Colonic mucosa (tissue), 4 donors: Measurements from ENCODE around the gene COG1. TPM values are rescaled to one million over a fixed set of nuclear protein-coding genes. Genes with fewer than 3 reads are reported as not detected.
"Not testable (repeated sequence)": the region's sequence is repeated elsewhere in the genome, so short reads cannot be mapped to it uniquely, and the experiment has no call there.

Source experiments
- DNase-seq: peaks from one replicate; pipeline ENCODE4 v3.0.0-alpha.2; 2020
- H3K27ac ChIP-seq: fragments of 200-600 bp; one replicate; pipeline ENCODE4 v1.8.0; 2021
- H3K27me3 ChIP-seq: fragments of 200-600 bp; one replicate; pipeline ENCODE4 v1.8.0; 2021
- H3K36me3 ChIP-seq: fragments of 200-600 bp; one replicate; pipeline ENCODE4 v1.8.0; 2021
- H3K4me1 ChIP-seq: fragments of 200-600 bp; one replicate; pipeline ENCODE4 v1.8.0; 2021; ENCODE audit warnings: mild to moderate bottlenecking
- H3K4me3 ChIP-seq: fragments of 200-600 bp; one replicate; pipeline ENCODE4 v1.8.0; 2021
- H3K9ac ChIP-seq, 2 donors: one replicate each; pipeline ENCODE4 v1.7.0; 2013; ENCODE audit warnings: control low read depth in 2 of 2, low read depth in 2 of 2, low read length in 2 of 2
- H3K9me3 ChIP-seq: fragments of 200-600 bp; one replicate; pipeline ENCODE4 v1.8.0; 2021
- intact Hi-C: fragments of 100-400 bp; cut with DNase I; formaldehyde crosslinking; loops from one replicate; pipeline ENCODE4 v1.14.1; 2022
- total RNA-seq, 2 donors: library from RNA; stranded (reverse); fragmentation: NEBNext Ultra II Directional in 1 of 2; extraction: Animal tissue kit (Norgen Biotek cat#: 25700) in 1 of 2; gene quantifications; one replicate each; pipeline ENCODE4 v1.2.1, GENCODE V29; 2021
- TF ChIP-seq, protein P1 (sequence below): fragments of 200-600 bp; IDR thresholded peaks from one replicate; pipeline ENCODE4 v1.8.0; 2022; ENCODE audit warnings: antibody characterized with exemption, mild to moderate bottlenecking
- donor health status: healthy.
- donor health status: DM: no; HTN: no; CAD: no.
- donor health status: DM: no; HTN: no; CAD: no.

Gene COG1, protein sequence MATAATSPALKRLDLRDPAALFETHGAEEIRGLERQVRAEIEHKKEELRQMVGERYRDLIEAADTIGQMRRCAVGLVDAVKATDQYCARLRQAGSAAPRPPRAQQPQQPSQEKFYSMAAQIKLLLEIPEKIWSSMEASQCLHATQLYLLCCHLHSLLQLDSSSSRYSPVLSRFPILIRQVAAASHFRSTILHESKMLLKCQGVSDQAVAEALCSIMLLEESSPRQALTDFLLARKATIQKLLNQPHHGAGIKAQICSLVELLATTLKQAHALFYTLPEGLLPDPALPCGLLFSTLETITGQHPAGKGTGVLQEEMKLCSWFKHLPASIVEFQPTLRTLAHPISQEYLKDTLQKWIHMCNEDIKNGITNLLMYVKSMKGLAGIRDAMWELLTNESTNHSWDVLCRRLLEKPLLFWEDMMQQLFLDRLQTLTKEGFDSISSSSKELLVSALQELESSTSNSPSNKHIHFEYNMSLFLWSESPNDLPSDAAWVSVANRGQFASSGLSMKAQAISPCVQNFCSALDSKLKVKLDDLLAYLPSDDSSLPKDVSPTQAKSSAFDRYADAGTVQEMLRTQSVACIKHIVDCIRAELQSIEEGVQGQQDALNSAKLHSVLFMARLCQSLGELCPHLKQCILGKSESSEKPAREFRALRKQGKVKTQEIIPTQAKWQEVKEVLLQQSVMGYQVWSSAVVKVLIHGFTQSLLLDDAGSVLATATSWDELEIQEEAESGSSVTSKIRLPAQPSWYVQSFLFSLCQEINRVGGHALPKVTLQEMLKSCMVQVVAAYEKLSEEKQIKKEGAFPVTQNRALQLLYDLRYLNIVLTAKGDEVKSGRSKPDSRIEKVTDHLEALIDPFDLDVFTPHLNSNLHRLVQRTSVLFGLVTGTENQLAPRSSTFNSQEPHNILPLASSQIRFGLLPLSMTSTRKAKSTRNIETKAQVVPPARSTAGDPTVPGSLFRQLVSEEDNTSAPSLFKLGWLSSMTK
- 10 to 100 TPM; 41.0 to 41.2 TPM for total RNA-seq

DNA sequence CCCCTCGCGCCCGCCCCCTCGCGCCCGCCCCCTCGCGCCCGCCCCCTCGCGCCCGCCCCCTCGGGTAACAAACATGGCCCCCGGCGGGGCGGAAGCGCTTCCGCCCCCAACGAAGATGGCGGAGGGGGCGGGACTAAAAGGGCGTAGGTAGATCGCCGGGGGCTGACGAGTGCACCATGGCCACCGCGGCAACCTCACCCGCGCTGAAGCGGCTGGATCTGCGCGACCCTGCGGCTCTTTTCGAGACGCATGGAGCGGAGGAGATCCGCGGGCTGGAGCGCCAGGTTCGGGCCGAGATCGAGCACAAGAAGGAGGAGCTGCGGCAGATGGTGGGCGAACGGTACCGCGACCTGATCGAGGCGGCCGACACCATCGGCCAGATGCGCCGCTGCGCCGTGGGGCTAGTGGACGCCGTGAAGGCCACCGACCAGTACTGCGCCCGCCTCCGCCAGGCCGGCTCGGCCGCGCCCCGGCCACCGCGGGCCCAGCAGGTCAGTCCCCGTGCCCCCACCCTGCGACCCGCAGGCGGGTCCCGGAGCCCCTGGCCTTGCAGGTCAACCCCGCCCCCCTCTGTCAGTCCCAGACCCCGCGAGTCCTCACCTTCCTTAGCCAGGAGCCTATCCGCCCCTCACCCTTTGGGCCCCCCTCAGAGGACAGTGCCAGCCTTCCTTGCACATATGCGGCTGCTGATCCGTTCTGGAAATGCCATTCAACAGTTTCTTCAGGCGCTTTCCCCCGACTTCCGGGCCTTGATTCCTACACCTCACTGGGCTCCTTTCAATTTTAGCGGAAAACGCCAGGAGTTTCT lies at the start of gene COG1:
TSS of gene COG1 (plus strand) at position 162 of the 808 bp plus-strand sequence. CDS start at position 177, 15 bp downstream.
- TF ChIP-seq, protein P1, sequence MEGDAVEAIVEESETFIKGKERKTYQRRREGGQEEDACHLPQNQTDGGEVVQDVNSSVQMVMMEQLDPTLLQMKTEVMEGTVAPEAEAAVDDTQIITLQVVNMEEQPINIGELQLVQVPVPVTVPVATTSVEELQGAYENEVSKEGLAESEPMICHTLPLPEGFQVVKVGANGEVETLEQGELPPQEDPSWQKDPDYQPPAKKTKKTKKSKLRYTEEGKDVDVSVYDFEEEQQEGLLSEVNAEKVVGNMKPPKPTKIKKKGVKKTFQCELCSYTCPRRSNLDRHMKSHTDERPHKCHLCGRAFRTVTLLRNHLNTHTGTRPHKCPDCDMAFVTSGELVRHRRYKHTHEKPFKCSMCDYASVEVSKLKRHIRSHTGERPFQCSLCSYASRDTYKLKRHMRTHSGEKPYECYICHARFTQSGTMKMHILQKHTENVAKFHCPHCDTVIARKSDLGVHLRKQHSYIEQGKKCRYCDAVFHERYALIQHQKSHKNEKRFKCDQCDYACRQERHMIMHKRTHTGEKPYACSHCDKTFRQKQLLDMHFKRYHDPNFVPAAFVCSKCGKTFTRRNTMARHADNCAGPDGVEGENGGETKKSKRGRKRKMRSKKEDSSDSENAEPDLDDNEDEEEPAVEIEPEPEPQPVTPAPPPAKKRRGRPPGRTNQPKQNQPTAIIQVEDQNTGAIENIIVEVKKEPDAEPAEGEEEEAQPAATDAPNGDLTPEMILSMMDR: no peak
- H3K4me1 ChIP-seq: peaks cover 4% of the 10 kb centered on the region
- intact Hi-C loops: no loop called here

DNA sequence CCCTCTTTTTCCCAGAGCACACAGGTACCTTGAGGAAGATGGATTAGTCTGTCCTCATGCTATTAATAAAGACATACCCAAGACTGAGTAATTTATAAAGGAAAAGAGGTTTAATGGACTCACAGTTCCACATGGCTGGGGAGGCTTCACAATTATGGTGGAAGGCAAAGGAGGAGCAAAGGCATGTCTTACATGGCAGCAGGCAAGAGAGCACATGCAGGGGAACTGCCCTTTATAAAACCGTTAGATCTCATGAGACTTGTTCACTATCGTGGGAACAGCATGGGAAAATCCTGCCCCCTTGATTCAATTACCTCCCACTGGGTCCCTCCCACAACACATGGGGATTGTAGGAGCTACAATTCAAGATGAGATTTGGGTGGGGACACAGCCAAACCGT lies 48.6 kb upstream of the COG1 start:
- intact Hi-C loops, H3K4me1 ChIP-seq, H3K27ac ChIP-seq: not testable (repeated sequence)

More for the DNA sequence above, at the start of gene COG1:
- Histone ChIP-seq H3K4me3 (peak within 1 kb of the TSS; percentile 97), H3K27me3 (no peaks in the 10 kb centered on the region), H3K36me3 (peaks cover 10% of the 10 kb centered on the region), H3K27ac (peak within 1 kb of the TSS; percentile 92), H3K9me3 (no peaks in the 10 kb centered on the region), H3K9ac (peak within 1 kb of the TSS; percentile 74 to 93)
- peak; percentile 89 for DNase-seq

DNA sequence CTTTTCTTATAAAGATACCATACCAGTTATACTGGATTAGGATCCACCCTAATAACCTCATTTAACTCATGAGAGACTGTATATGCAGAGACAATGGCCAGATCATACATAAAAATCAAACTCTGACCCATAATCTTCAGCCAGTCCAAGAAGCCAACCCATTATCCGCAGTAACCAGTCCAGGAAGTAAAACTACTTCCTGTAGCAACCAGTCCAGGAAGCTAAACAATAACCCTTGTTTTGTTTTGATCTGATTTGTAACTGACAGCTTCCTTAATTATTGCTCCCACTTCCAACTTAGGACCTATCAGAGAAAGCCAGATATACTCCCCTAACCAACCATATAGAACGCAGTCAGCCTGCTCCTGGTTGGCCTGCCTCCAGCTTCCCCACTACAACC lies 47.2 kb upstream of the COG1 start:
- Histone ChIP-seq H3K9ac (no peak overlapping the region), H3K9me3 (no peaks in the 10 kb centered on the region), H3K27me3 (no peaks in the 10 kb centered on the region), H3K4me3 (no peak overlapping the region), H3K36me3 (no peaks in the 10 kb centered on the region), H3K4me1 (no peaks in the 10 kb centered on the region), H3K27ac (no peak overlapping the region)
- intact Hi-C loops: no loop called here
- TF ChIP-seq, protein P1: no peak
- no peak for DNase-seq

More for the DNA sequence above, 48.6 kb upstream of the COG1 start:
- not testable (repeated sequence) for H3K4me3 ChIP-seq, H3K36me3 ChIP-seq, H3K27me3 ChIP-seq, DNase-seq, H3K9ac ChIP-seq, H3K9me3 ChIP-seq

DNA sequence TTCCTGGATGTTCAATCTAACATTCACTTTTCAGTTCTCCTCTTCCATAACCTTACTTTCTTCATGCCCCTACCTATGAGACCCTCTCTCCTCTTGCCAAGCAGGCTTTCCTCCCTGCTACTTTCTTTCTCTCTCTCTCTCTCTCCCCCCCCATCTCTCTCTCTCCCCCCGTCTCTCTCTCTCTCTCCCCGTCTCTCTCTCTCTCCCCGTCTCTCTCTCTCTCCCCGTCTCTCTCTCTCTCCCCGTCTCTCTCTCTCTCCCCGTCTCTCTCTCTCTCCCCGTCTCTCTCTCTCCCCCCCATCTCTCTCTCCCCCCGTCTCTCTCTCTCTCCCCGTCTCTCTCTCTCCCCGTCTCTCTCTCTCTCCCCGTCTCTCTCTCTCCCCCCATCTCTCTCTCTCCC lies 45.1 kb upstream of the COG1 start:
- H3K27ac ChIP-seq, H3K4me1 ChIP-seq, H3K27me3 ChIP-seq, DNase-seq, H3K36me3 ChIP-seq, intact Hi-C loops, H3K4me3 ChIP-seq, H3K9ac ChIP-seq, H3K9me3 ChIP-seq: not testable (repeated sequence)

DNA sequence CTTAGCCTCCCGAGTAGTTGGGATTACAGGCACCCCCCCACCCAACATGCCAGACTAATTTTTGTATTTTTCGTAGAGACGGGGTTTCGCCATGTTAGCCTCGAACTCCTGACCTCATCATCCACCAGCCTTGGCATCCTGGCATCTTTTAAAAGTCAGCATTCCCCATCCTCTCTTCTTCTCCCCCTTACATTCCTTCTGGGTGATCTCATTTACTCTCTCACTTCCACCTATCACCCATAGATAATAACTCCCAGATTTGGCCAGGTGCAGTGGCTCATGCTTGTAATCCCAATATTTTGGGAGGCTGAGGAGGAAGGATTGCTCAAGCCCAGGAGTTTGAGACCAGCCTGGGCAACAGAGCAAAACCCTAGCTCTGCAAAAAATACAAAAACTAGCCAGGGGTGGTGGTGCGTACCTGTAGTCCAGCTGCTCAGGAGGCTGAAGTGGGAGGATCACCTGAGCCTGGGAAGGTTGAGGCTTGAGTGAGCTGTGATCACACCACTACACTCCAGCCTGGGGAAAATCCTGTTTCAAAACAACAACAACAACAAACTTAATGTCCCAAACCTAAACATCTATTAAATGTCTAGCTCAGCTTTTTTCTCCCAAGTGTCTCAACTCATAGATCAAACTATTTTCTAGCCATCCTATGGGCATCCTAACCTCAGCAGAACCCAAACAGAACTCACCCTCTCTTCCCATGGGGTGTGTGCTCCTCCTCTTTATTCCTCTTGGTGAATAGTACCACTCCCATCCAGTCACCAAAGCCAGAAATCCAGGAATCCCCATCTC lies 44.1 kb upstream of the COG1 start:
- Histone ChIP-seq H3K9me3 (no peaks in the 10 kb centered on the region), H3K27ac (no peak overlapping the region), H3K36me3 (no peaks in the 10 kb centered on the region), H3K27me3 (no peaks in the 10 kb centered on the region), H3K9ac (no peak overlapping the region), H3K4me1 (no peaks in the 10 kb centered on the region), H3K4me3 (no peak overlapping the region)
- intact Hi-C loops: no loop called here
- DNase-seq: no peak
- TF ChIP-seq, protein P1: no peak

DNA sequence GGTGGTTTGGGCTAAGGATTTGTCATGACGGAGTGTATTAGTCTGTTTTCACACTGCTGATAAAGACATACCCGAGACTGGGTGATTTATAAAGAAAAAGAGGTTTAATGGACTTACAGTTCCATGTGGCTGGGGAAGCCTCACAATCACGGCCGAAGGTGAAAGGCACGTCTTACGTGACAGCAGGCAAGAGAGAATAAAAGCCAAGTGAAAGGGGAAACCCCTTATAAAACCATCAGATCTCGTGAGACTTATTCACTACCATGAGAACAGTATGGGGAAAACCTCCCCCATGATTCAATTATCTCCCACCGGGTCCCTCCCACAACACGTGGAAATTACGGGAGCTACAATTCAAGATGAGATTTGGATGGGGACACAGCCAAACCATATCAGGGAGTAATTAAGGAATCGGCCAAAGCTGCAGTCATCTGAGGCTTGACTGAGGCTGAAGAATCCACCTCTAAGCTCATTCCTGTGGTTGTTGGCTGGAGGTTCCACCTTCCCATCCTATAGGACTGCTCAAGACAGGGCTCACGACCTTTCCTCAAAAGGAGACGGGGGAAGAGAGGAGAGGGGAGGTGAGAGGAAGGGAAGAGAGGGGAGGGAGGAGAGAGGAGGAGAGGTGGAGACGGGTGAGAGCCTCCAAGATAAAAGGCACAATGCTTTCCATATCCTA lies 42.1 kb upstream of the COG1 start:
- H3K9me3 ChIP-seq, H3K27ac ChIP-seq, H3K4me3 ChIP-seq, H3K36me3 ChIP-seq, H3K27me3 ChIP-seq, H3K4me1 ChIP-seq, H3K9ac ChIP-seq, intact Hi-C loops, DNase-seq: not testable (repeated sequence)
